GM10248 (cell line): Measurements from ENCODE around the gene SLC28A1.
A peak's percentile ranks its signal among the peaks of the same experiment; 100 is the strongest.

Experiments
- CTCF ChIA-PET: fragments of 300-600 bp; sonication (Branson Sonifier 250); formaldehyde crosslinking; extraction: SDS; loops from one replicate; lab custom pipeline; 2021; ENCODE audit warnings: antibody characterized with exemption; lab: Yijun Ruan, JAX
- POLR2A ChIA-PET: fragments of 350-650 bp; sonication (Branson Sonifier 250); formaldehyde crosslinking; extraction: SDS; loops from one replicate; lab custom pipeline; 2020; ENCODE audit warnings: antibody characterized with exemption; lab: Yijun Ruan, JAX
- DNase-seq: peaks from one replicate; pipeline ENCODE4 v3.0.0; 2012; ENCODE audit errors: extremely low spot score
- TF ChIP-seq, protein P1 (sequence below): IDR thresholded peaks from 2 replicates; pipeline ENCODE4 v1.5.1; 2012; ENCODE audit warnings: mild to moderate bottlenecking, low read depth; ENCODE audit errors: extremely low read depth, missing control alignments, control extremely low read depth

SLC28A1 gene

DNA sequence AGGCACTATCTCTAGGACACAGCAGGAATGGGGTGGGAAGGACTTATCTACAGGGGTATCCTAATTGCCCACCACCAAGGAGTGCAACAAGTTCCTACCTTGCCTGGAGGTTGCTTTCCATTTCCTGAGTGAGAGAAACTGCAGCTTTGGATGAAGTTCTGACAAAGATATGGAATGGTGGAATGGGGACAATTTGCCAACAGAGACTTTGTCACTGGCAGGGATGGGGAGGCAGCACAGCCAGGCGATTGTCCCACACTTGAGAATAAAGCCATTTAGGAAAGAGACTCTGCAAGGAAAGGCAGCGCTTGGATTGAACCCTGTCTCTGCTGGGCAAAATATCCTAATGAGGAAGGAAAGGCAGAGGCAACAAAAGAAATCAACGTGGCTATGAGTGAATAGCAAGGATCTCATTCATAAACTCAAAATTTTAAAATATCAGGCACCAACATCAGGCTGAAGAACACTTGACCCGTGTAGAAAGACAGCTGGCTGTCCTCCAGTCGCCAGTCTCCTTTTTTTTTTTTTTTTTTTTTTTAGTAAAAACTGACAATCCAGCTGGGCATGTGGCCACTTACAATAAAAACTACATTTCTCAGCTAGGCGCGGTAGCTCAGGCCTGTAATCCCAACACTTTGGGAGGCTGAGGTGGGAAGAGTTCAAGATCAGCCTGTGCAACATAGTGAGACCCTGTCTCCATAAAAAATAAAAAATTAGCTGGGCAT is 65.5 kb downstream of the SLC28A1 start:
- no peak for DNase-seq
- POLR2A ChIA-PET = no interaction called here
- TF ChIP-seq, protein P1, sequence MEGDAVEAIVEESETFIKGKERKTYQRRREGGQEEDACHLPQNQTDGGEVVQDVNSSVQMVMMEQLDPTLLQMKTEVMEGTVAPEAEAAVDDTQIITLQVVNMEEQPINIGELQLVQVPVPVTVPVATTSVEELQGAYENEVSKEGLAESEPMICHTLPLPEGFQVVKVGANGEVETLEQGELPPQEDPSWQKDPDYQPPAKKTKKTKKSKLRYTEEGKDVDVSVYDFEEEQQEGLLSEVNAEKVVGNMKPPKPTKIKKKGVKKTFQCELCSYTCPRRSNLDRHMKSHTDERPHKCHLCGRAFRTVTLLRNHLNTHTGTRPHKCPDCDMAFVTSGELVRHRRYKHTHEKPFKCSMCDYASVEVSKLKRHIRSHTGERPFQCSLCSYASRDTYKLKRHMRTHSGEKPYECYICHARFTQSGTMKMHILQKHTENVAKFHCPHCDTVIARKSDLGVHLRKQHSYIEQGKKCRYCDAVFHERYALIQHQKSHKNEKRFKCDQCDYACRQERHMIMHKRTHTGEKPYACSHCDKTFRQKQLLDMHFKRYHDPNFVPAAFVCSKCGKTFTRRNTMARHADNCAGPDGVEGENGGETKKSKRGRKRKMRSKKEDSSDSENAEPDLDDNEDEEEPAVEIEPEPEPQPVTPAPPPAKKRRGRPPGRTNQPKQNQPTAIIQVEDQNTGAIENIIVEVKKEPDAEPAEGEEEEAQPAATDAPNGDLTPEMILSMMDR = no peak
- CTCF ChIA-PET = interaction anchor here (0.9 to 2.5 kb wide), 3 partner anchors 11 to 96 kb away, joined by 3 to 9 read pairs (median 3); no protein-coding TSS in a partner anchor

DNA sequence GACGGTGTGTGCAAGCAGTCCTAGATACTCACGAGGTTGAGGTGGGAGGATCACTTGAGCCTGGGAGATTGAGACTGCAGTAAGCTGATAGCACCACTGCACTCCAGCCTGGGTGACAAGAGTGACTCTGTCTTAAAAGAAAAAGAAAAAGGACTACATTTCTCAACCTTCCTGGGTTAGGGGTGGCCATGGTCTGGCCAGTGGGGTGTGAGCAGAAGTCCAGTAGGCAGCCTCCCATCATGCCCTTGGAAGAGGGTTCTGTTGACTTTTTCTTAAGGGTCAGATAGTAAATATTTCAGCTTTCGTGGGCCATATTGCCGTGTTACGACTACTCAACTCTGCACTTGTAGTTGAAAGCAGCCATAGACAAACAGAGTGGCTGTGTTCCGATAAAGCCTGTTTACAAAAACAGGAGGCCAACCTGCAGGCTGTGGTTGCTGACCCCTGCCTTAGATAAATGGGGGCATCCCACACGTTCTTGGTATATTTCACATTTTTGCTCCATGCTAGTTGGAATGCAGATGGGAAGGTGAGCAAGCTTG is 66.2 kb downstream of the SLC28A1 start:
- POLR2A ChIA-PET = no interaction called here

DNA sequence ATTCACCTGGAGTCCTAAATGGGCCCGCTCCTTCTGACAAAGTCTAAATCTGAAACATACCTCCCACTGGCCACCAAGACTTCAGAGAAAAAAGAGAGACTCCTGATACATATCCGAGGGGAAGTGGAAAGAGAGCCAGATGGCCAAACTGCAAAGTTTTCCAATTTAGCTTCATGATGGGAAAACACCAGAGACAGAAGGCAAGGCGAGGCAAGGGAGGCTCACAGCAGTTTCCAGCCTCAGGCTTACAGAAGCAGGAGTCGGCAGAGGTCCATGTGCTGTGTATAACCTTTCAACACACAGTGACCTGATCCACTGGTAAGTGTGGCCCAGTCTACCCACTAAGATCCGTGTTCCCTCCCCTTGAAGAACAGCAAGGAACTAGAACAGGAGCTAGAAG is 67.3 kb downstream of the SLC28A1 start:
- TF ChIP-seq, protein P1 = no peak
- no peak for DNase-seq
- ChIA-PET CTCF (interaction anchor here (1.4 to 2.5 kb wide), 2 partner anchors 23 to 92 kb away, joined by 5 to 9 read pairs; no protein-coding TSS in a partner anchor), POLR2A (no interaction called here)

More for the DNA sequence above, 66.2 kb downstream of the SLC28A1 start:
- CTCF ChIA-PET = interaction anchor here (0.9 to 2.5 kb wide), 4 partner anchors 12 to 95 kb away, joined by 3 to 9 read pairs (median 4); no protein-coding TSS in a partner anchor
- no peak for DNase-seq
- TF ChIP-seq, protein P1 = no peak

DNA sequence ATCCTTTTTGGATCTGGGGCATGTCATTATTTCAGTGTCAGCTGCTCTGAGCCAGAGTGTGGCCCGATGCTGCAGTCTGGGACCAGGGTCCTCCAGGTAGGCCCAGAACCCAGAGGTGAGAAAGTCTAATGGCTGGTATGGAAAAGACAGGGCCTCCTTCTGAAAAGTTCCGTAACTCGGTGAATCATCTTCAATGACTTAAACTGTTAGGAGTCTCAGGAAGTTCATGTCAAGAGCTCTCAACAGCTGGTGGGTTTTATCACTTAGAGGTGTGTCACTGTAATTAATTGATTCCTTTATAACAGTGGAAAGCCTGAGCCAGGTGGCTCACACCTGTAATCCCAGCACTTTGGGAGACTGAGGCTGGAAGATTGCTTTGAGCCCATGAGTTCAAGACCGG is 68.7 kb downstream of the SLC28A1 start:
- TF ChIP-seq, protein P1 = no peak
- DNase-seq = no peak
- CTCF ChIA-PET = interaction anchor here (0.7 to 4.0 kb wide), 5 partner anchors 10 to 91 kb away, joined by 3 to 35 read pairs (median 4); no protein-coding TSS in a partner anchor
- POLR2A ChIA-PET = no interaction called here

DNA sequence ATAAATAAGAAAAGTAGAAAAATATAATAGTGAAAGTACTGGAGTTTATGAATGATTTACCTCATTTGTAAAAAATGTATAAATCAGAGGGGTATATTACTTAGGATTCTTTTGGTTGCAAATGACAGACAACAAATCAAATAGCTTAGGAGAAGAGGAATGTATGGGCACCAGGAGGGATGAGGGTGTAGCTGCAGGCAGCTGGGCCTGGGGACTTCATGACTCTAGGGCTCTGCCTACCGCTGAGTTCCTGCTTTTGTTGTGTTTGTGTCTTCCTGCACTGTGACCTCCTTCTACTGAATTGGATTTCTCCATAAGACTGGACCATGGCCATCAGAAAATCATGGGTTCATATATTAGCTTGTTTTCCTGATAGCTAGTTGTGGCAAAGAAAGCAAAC is 69.3 kb downstream of the SLC28A1 start:
- ChIA-PET POLR2A (no interaction called here), CTCF (interaction anchor here (0.7 to 4.0 kb wide), 5 partner anchors 10 to 91 kb away, joined by 3 to 35 read pairs (median 4); no protein-coding TSS in a partner anchor)
- no peak for DNase-seq
- TF ChIP-seq, protein P1 = no peak

DNA sequence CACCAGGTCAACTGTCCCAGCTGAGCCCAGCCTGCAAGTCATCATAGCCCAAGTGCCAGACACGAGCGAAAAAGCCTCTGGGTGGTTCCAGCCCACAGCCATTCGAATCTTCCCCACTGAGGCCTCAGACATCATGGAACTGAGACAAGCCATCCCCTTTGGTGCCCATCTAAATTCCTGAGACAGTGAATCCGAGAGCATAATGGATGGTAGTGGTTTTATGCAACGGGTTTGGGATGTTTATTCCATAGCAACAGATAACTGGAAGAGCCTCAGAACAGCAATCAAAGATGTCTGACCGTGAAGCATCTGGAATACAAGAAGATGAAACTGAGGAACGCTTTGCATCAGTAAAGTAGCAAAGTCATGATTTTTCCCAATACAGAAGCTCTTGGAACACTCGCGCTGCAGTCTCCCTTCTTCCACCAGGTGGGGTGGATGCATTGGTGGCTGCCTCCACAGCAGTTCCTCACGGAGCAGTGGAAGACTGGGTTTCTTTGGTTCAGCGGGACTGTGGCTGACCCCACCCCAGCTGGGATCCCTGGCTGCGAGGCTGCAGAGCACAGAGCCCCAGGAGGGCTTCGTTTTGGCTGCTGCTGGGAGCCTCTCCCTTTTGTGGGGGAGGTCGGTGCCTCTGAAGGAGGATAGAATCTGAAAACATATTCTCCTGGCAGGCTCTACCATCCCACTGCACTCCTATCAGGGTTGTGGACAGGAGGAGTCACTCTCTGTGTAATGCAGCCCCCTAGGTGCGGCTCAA is 70.8 kb downstream of the SLC28A1 start:
- CTCF ChIA-PET = interaction anchor here (0.6 to 4.0 kb wide), 12 partner anchors 9 to 214 kb away, joined by 3 to 35 read pairs (median 6); no protein-coding TSS in a partner anchor
- POLR2A ChIA-PET = no interaction called here
- TF ChIP-seq, protein P1 = peak; percentile 74

More for the DNA sequence above, 70.8 kb downstream of the SLC28A1 start:
- peak; percentile 64 for DNase-seq
